Right lobe of liver (tissue), 6 donors: ENCODE data around the gene URB1. TPM values are rescaled to one million over a fixed set of nuclear protein-coding genes. Genes with fewer than 3 reads are reported as not detected.

Experiments
- ATAC-seq, 4 donors: fragments of 200-7000 bp; cut with Tn5 transposase; one replicate each; pipeline ENCODE4 v1.9.1; 2020; ENCODE audit warnings: mild to moderate bottlenecking in 4 of 4, moderate library complexity in 4 of 4
- DNase-seq, 3 donors: peaks; one replicate each; pipeline ENCODE4 v3.0.0-alpha.2; 2020
- H3K27ac ChIP-seq, 3 donors: fragments of 200-600 bp; one replicate each; pipeline ENCODE4 v1.8.0; 2022
- H3K27me3 ChIP-seq, 2 donors: fragments of 200-600 bp; one replicate each; pipeline ENCODE4 v1.8.0; 2022
- H3K36me3 ChIP-seq, 4 donors: fragments of 200-600 bp; sonication (generic) in 1 of 4; one replicate each; pipeline versions ENCODE4 v1.5.1 to v1.8.0; 2017 to 2022; ENCODE audit warnings: control low read depth in 1 of 4
- H3K4me1 ChIP-seq, 4 donors: fragments of 200-600 bp; sonication (generic) in 1 of 4; one replicate each; pipeline versions ENCODE4 v1.5.1 to v1.8.0; 2017 to 2022; ENCODE audit warnings: control low read depth in 1 of 4
- H3K4me3 ChIP-seq, 3 donors: fragments of 200-600 bp; one replicate each; pipeline ENCODE4 v1.8.0; 2022
- H3K9me3 ChIP-seq, 4 donors: fragments of 200-600 bp; sonication (generic) in 1 of 4; one replicate each; pipeline versions ENCODE4 v1.5.1 to v1.8.0; 2017 to 2022; ENCODE audit warnings: control low read depth in 1 of 4
- CTCF ChIP-seq, 4 donors: fragments of 200-600 bp in 3 of 4; fragments of 450-650 bp in 1 of 4; IDR thresholded peaks; one replicate each; pipeline versions ENCODE4 v1.5.1 to v1.8.0; 2016 to 2022; ENCODE audit warnings: antibody characterized with exemption in 4 of 4, mild to moderate bottlenecking in 2 of 4
- POLR2A ChIP-seq: fragments of 450-650 bp; IDR thresholded peaks from one replicate; pipeline ENCODE4 v1.6.1; 2017; ENCODE audit warnings: antibody characterized with exemption, mild to moderate bottlenecking
- WGBS: methylation state at CpG from one replicate; pipeline ENCODE4 v1.1.6; 2018; ENCODE audit warnings: low coverage, low lambda C conversion rate; ENCODE audit not compliant: insufficient coverage; ENCODE audit errors: missing lambda C conversion rate; 5-methylcytosine and 5-hydroxymethylcytosine counted together
- intact Hi-C, 2 donors: fragments of 100-400 bp; cut with DNase I; formaldehyde crosslinking; loops; one replicate each; pipeline versions ENCODE4 v1.11.2 to v1.14.1; 2022
- total RNA-seq, 6 experiments: library from RNA; depleted of rRNA in 2 of 6; stranded (reverse); fragments of >200 nt in 2 of 6; fragmentation: NEBNext Ultra II Directional in 3 of 6; extraction: Animal tissue kit (Norgen Biotek cat#: 25700) in 3 of 6; gene quantifications; one replicate each; pipeline versions ENCODE4 v1.1.0 to v1.2.4, GENCODE V29; 2016 to 2023
- donor health status: DM: no; HTN: yes; CAD: no.
- donor health status: DM: no; HTN: no; CAD: no.
- donor health status: DM: no; HTN: no; CAD: no.
- donor health status: DM: no; HTN: yes; CAD: no.
- donor health status: DM: no; HTN: yes; CAD: no.

The URB1 gene
- total RNA-seq, 6 experiments from 2014 or later = 6.3 to 13.6 (median 9.8) TPM

GRCh38 chr21:32338209-32338921 is 54.4 kb downstream of the URB1 start:
- peaks cover 0 to 65% (median 17%) of the 10 kb centered on the region in 4 donors for H3K36me3 ChIP-seq
- no peak overlapping the region for H3K4me3 ChIP-seq
- ATAC-seq (no peak), DNase-seq (peak in 1 of 3 donors; percentile 24)
- WGBS = 91% methylated on average over 15 of the region's 23 CpGs
- no peaks in the 10 kb centered on the region for H3K9me3 ChIP-seq
- no peaks in the 10 kb centered on the region for H3K27me3 ChIP-seq
- no peaks in the 10 kb centered on the region for H3K4me1 ChIP-seq
- intact Hi-C loops = no loop called here
- H3K27ac ChIP-seq = no peak overlapping the region
- no peak for TF ChIP-seq CTCF (IDR thresholded peaks at IDR 0.05)
- no peak for TF ChIP-seq POLR2A

GRCh38 chr21:32337206-32337605 is 55.6 kb downstream of the URB1 start:
- ATAC-seq (peak in 1 of 4 donors; percentile 24), DNase-seq (peak in 1 of 3 donors; percentile 20)
- TF ChIP-seq POLR2A (no peak), CTCF (IDR thresholded peaks at IDR 0.05) (no peak)
- Histone ChIP-seq H3K36me3 (peaks cover 0 to 64% (median 18%) of the 10 kb centered on the region in 4 donors), H3K4me3 (no peak overlapping the region), H3K27me3 (no peaks in the 10 kb centered on the region), H3K9me3 (no peaks in the 10 kb centered on the region), H3K27ac (no peak overlapping the region), H3K4me1 (no peaks in the 10 kb centered on the region)
- intact Hi-C loops = no loop called here
- WGBS = 91% methylated on average over 8 of the region's 8 CpGs

GRCh38 chr21:32336711-32337110 is 56.1 kb downstream of the URB1 start:
- intact Hi-C loops = no loop called here
- DNase-seq (peak in 1 of 3 donors; percentile 29), ATAC-seq (peak in 1 of 4 donors; percentile 17)
- no peaks in the 10 kb centered on the region for H3K27me3 ChIP-seq
- 50% methylated on average over 1 of the region's 1 CpG for WGBS
- H3K4me1 ChIP-seq = no peaks in the 10 kb centered on the region
- TF ChIP-seq POLR2A (no peak), CTCF (IDR thresholded peaks at IDR 0.05) (no peak)
- no peaks in the 10 kb centered on the region for H3K9me3 ChIP-seq
- peaks cover 0 to 63% (median 17%) of the 10 kb centered on the region in 4 donors for H3K36me3 ChIP-seq
- no peak overlapping the region for H3K27ac ChIP-seq
- H3K4me3 ChIP-seq = no peak overlapping the region

- peak in 2 of 4 donors; percentile 21 to 37 for ATAC-seq
- TF ChIP-seq POLR2A = no peak
- TF ChIP-seq CTCF (IDR thresholded peaks at IDR 0.05) = no peak
- Histone ChIP-seq H3K9me3 (no peaks in the 10 kb centered on the region), H3K4me1 (no peaks in the 10 kb centered on the region), H3K27me3 (no peaks in the 10 kb centered on the region), H3K27ac (no peak overlapping the region), H3K4me3 (no peak overlapping the region), H3K36me3 (peaks cover 3 to 57% (median 16%) of the 10 kb centered on the region in 4 donors)
- DNase-seq = peak in 1 of 3 donors; percentile 30
- intact Hi-C loops = no loop called here
- WGBS = 86% methylated on average over 16 of the region's 27 CpGs
These were observed 56.9 kb downstream of the URB1 start for GRCh38 chr21:32335601-32336575.
